SJCRH30 (cell line): ENCODE measurements around the gene GABARAP. TPM values are rescaled to one million over a fixed set of nuclear protein-coding genes. Genes with fewer than 3 reads are reported as not detected.

ENCODE experiments used
- DNase-seq, 2 experiments: peaks; one replicate each; pipeline ENCODE4 v3.0.0-alpha.2; 2015 to 2020
- H3K27ac ChIP-seq: fragments of 250-450 bp; sonication (Bioruptor Pico); 2 replicates; pipeline ENCODE4 v1.5.1; 2020; ENCODE audit warnings: mild to moderate bottlenecking, moderate library complexity
- H3K27me3 ChIP-seq: fragments of 250-450 bp; sonication (Bioruptor Pico); 2 replicates; pipeline ENCODE4 v1.5.1; 2020; ENCODE audit warnings: mild to moderate bottlenecking, moderate library complexity
- H3K36me3 ChIP-seq: fragments of 250-450 bp; sonication (Bioruptor Pico); 2 replicates; pipeline ENCODE4 v1.5.1; 2020; ENCODE audit warnings: mild to moderate bottlenecking, moderate library complexity
- H3K4me1 ChIP-seq: fragments of 250-450 bp; sonication (Bioruptor Pico); 2 replicates; pipeline ENCODE4 v1.5.1; 2020; ENCODE audit warnings: mild to moderate bottlenecking, moderate library complexity
- H3K4me3 ChIP-seq: fragments of 250-450 bp; sonication (Bioruptor Pico); 2 replicates; pipeline ENCODE4 v1.5.1; 2020; ENCODE audit warnings: mild to moderate bottlenecking, moderate library complexity
- H3K9me3 ChIP-seq: fragments of 250-450 bp; sonication (Bioruptor Pico); replicated peaks from 2 replicates; pipeline ENCODE4 v1.5.1; 2020; ENCODE audit warnings: mild to moderate bottlenecking, moderate library complexity
- total RNA-seq: library from RNA; depleted of rRNA; stranded (reverse); fragments of >200 nt; shearing (Covaris generic); gene quantifications from 2 replicates; pipeline ENCODE4 v1.2.3, GENCODE V29; 2014

GABARAP gene
- total RNA-seq, 1 experiment from 2014 or later = 141 TPM

DNA sequence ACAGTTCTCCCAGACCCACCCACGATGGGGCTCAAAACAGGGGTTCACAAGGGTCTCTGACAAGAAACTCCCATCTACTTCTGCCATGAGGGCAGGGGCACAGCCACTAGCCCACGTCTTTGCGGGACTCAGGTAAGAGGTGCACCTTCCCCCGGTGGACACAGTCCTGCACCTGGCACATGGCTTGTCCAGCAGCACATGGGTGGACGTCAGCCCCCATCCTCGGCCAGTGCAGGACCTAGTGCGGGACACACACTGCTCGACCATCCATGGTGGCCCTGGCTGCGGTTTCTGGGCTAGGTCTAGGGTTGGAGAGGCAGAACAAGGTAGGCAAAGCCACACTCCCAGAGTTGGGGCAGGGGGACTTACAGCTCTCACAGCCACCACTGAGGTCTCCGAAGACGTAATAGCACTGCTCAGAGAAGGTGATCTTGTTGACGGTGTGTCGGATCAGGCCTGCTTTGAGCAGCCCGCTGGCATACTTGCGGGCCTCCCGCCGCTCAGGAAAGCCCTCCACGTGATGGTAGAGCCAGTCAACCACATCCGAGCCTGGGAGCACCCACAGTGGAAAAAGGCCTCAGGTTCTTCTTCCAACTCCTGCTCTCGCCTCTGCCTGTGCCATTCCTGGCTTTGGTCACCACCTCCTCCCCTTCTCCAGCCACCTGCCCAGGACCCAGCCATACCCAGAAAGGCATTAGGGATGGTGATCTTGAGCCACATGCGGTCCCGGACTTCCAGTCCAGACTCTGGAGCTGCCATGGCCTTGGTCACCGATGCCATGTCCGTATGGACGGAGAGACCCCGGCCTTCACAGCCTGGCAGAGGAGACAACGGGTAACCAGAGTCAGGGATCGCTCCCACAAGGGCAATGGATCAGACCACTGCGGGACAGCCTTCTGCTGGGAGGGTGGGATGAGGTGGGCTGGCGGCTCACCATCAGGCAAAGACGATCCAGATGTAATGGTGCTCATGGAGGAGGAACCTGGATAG lies 15.2 kb downstream of the GABARAP start:
- Histone ChIP-seq H3K27ac (no peak overlapping the region), H3K9me3 (no peaks in the 10 kb centered on the region), H3K4me1 (no peaks in the 10 kb centered on the region), H3K27me3 (no peaks in the 10 kb centered on the region), H3K4me3 (no peak overlapping the region), H3K36me3 (peaks cover 7% of the 10 kb centered on the region; the same call in 1 of the 2 replicates)
- DNase-seq = no peak

DNA sequence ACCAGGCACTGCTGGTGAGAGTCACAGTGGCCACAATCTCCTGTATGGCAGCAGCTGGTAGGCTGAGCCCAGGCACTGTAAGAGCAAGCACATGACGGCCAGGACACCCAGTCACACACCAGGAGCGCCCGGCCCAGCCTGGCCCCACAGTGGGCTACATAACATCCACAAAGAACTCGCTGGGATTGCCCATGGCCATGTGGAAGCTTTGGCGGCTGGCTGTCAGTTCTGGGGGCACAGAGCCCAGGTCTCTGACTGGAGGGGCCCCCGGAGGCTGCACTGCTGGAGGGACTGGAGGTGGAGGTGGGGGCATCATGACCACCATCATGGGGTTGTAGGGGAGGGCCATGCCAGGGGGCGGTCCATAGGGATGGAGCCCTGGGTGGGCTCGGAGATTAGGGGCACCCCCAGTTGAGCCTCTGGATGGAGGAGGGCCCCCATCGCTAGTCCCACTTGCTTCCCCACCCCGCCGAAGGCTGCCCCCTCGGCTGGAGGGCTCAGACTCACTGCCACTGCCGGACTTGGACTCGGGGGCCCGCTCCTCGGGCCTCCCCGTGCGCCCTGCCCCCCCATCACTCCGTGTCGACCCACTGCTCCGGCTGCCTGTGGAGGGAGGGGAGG lies 16.4 kb downstream of the GABARAP start:
- H3K36me3 ChIP-seq = peaks cover 7% of the 10 kb centered on the region; the same call in 1 of the 2 replicates
- no peak for DNase-seq
- no peak overlapping the region for H3K27ac ChIP-seq

DNA sequence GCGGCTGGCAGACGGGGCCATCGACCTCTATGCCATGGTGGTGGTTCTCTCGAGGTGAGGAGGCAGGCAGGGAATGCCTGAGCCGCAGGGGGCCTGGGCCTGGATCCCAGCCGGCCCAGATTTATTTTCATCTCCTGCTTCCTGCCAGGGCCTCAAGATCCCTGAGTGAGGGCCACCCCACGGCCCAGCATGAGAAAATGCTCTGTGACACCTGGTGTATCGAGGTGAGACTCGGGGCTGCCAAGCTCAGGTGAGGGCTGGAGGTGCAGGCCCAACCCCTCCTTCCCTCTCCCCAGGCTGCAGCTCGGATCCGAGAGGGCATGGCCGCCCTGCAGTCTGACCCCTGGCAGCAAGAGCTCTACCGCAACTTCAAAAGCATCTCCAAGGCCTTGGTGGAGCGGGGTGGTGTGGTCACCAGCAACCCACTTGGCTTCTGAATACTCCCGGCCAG lies 17.6 kb downstream of the GABARAP start:
- Histone ChIP-seq H3K4me3 (no peak overlapping the region), H3K4me1 (no peaks in the 10 kb centered on the region), H3K9me3 (no peaks in the 10 kb centered on the region), H3K27ac (no peak overlapping the region), H3K27me3 (no peaks in the 10 kb centered on the region), H3K36me3 (peaks cover 7% of the 10 kb centered on the region; the same call in 1 of the 2 replicates)
- DNase-seq = no peak

More for the DNA sequence above, 16.4 kb downstream of the GABARAP start:
- H3K4me3 ChIP-seq = no peak overlapping the region
- H3K4me1 ChIP-seq = no peaks in the 10 kb centered on the region
- H3K27me3 ChIP-seq = no peaks in the 10 kb centered on the region
- H3K9me3 ChIP-seq = no peaks in the 10 kb centered on the region

DNA sequence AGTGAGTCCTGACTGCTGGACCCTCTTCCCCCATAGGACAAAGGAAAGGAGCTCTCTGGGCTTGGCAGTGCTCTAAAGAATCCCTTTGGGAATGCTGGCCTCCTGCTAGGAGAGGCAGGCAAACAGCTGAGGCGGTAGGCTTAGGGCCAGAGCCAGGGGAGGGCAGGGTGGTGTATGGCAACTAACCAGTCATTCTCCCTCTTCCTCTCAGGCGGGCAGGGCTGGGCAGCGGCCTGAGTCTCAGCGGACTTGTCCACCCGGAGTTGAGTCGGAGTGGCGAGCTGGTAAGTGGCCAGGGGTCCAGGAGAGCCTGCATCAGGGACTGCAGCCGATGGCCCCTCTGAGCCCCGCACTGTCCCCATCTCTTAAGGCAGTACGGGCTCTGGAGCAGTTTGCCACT lies 18.1 kb downstream of the GABARAP start:
- Histone ChIP-seq H3K9me3 (no peaks in the 10 kb centered on the region), H3K27ac (no peak overlapping the region), H3K4me3 (no peak overlapping the region), H3K27me3 (no peaks in the 10 kb centered on the region), H3K36me3 (peaks cover 7% of the 10 kb centered on the region; the same call in 1 of the 2 replicates), H3K4me1 (peaks cover 5% of the 10 kb centered on the region)
- DNase-seq = no peak

DNA sequence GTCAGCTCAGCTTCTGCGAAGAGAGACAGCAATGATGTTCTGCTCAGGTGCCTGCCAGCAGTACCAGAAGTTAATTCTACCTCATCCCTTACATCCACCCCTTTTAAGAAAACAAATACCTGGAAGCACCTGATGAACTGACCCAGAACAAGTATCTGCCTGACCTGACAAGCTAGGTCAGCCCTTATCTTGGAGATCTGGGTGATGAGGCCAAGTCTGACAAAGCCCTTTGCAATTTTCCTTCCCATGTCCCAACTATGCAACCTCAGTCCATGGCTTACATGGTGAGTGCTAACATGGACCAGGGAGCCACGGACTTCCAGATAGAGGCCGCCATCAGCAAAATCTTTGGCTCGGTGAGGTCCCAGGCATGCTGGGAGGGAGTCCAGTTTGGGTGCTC lies 18.9 kb downstream of the GABARAP start:
- H3K27me3 ChIP-seq = no peaks in the 10 kb centered on the region
- no peaks in the 10 kb centered on the region for H3K9me3 ChIP-seq
- H3K27ac ChIP-seq = no peak overlapping the region
- no peak for DNase-seq
- H3K4me3 ChIP-seq = no peak overlapping the region
- H3K36me3 ChIP-seq = peaks cover 7% of the 10 kb centered on the region; the same call in 1 of the 2 replicates
- H3K4me1 ChIP-seq = peaks cover 12% of the 10 kb centered on the region

DNA sequence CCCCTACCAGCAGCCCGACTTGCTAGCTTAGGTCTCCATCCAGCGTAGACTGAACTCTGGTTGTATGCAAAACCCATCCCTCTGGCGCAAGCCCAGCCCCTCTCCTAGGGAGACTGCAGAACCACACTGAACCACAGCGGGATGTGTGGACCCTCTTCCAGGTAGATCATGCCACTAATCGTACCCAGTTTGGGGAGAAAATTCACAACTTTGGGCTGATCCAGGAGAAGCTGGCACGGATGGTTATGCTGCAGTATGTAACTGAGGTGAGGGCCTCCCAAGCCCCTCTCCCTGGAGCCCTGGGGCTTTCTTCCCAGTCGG lies 19.3 kb downstream of the GABARAP start:
- Histone ChIP-seq H3K4me3 (no peak overlapping the region), H3K9me3 (no peaks in the 10 kb centered on the region), H3K4me1 (peaks cover 17% of the 10 kb centered on the region), H3K27ac (no peak overlapping the region), H3K36me3 (peaks cover 7% of the 10 kb centered on the region; the same call in 1 of the 2 replicates), H3K27me3 (no peaks in the 10 kb centered on the region)
- DNase-seq = no peak

DNA sequence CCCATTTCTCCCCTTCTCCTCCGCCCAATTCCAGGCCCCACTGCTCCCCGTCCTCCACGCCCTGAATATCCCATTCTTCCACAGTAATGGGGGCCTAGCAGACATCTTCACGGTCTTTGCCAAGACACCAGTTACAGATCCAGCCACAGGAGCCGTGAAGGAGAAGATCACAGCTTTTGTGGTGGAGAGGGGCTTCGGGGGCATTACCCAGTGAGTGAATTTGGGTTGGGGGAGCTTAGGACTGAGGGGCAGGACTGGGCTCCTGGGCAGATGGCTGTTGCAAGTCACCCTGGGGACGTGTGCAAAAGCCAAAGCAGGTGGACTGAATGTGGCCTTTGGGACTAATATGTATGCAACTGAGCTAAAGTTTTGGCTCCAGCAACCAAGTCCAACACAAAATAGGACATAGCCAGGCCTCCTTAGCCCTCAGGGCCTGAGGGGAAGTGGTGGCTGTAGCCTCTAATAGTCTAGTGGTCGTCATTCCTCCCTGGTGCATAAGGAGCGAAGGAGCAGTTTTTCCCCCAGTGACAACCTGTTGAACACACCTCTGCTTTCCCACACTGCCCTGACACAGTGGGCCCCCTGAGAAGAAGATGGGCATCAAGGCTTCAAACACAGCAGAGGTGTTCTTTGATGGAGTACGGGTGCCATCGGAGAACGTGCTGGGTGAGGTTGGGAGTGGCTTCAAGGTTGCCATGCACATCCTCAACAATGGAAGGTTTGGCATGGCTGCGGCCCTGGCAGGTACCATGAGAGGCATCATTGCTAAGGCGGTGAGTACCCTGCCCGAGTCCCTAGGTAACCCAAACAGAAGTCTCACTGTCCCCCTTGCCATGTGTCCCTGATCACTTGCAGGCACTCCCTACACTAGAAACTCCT lies 19.9 kb downstream of the GABARAP start:
- Histone ChIP-seq H3K9me3 (no peaks in the 10 kb centered on the region), H3K4me1 (peaks cover 20% of the 10 kb centered on the region), H3K27me3 (no peaks in the 10 kb centered on the region), H3K27ac (no peak overlapping the region), H3K4me3 (no peak overlapping the region), H3K36me3 (peaks cover 7% of the 10 kb centered on the region; the same call in 1 of the 2 replicates)
- DNase-seq = no peak

DNA sequence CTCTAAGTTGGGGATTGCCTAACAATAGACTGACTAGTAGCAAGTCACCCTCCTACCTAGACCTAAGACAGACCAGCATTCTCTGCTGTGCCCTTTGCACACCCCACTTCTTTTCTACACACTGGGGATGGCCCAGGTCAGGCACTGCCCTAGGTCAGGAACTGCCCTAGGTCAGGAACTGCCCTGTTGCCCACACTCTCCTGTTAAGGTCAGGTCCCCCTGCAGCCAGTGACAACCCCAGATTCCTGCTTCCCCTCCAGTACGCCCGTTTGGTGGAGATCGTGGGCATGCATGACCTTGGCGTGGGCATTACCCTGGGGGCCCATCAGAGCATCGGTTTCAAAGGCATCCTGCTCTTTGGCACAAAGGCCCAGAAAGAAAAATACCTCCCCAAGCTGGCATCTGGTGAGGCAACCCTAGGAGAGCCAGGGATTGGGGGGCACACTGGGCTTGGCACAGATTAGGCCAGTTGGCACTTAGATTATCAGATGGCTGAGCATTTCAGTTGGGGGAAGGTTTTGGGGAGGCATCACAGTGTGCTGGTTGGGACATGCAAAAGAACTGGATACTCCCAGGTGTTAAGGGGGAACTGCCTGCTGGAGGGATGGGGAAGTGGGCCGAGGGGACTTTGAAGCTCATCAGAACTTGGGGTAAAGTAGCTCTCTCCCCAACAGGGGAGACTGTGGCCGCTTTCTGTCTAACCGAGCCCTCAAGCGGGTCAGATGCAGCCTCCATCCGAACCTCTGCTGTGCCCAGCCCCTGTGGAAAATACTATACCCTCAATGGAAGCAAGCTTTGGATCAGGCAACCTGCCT lies 20.8 kb downstream of the GABARAP start:
- Histone ChIP-seq H3K27ac (no peak overlapping the region), H3K4me1 (peaks cover 21% of the 10 kb centered on the region), H3K27me3 (no peaks in the 10 kb centered on the region), H3K36me3 (peaks cover 7% of the 10 kb centered on the region; the same call in 1 of the 2 replicates), H3K4me3 (no peak overlapping the region), H3K9me3 (no peaks in the 10 kb centered on the region)
- no peak for DNase-seq

DNA sequence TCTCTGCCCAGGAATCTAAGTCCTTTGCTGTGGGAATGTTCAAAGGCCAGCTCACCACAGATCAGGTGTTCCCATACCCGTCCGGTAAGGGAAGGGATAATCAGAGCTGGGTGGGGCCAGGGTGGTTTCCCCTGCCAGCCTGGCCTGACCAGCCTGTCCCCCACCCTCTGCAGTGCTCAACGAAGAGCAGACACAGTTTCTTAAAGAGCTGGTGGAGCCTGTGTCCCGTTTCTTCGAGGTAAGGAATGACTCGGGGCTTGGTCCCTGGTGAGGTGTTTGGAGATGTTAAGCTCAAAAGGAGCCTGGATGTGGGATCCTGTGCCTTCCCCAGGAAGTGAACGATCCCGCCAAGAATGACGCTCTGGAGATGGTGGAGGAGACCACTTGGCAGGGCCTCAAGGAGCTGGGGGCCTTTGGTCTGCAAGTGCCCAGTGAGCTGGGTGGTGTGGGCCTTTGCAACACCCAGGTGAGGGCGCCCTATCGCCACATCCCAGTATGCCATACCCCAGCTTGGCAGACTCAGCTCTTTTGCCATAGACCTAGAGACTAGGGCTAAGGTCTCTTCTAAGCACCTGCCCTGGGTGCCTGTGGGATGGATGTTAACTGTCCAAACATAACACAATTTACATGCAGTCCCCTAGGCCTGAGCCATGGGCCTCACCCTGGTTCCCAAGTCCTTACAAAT lies 21.5 kb downstream of the GABARAP start:
- H3K36me3 ChIP-seq = peaks cover 7% of the 10 kb centered on the region; the same call in 1 of the 2 replicates
- DNase-seq = peak; percentile 40 to 52
- H3K27ac ChIP-seq = peak overlapping the region; percentile 56; the same call in 1 of the 2 replicates
- peak overlapping the region; percentile 78 for H3K4me3 ChIP-seq
- H3K27me3 ChIP-seq = no peaks in the 10 kb centered on the region
- no peaks in the 10 kb centered on the region for H3K9me3 ChIP-seq
- H3K4me1 ChIP-seq = peaks cover 28% of the 10 kb centered on the region

DNA sequence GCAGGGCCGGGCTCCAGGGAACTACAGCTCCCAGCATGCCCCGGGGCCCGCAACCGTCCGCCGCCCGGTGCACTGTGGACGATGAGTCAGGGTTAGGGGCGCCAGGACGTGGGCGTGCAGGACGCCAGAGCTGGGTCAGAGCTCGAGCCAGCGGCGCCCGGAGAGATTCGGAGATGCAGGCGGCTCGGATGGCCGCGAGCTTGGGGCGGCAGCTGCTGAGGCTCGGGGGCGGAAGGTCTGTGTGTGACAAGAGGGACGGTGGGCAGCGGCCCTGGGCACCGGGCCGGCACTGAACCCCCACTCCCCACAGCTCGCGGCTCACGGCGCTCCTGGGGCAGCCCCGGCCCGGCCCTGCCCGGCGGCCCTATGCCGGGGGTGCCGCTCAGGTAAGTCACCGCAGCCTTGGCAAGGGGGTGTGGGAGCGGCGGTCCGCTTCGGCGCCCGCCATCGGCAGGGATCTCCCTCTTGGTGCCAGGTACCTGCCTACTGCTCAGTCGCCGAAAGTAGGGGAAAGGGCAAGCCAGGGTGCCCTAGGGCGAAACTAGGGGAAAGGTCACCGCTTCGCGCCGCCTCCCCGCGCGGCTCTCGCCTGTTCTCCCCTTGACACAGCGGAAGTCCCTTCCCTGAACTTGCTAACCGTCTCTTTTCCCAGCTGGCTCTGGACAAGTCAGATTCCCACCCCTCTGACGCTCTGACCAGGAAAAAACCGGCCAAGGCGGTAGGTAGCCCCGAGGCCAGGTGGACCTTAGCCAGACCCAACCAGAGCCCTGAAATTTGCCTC lies 22.2 kb downstream of the GABARAP start, which contains the start of the genes ACADVL and DLG4:
ACADVL (plus strand) TSS at position 127 of the 781 bp plus-strand sequence; CDS start at position 174, 47 bp downstream.
DLG4 (minus strand) TSS at position 25 of the 781 bp plus-strand sequence.
- Histone ChIP-seq H3K4me3 (peak within 1 kb of the TSS; percentile 78), H3K9me3 (no peaks in the 10 kb centered on the region), H3K27me3 (no peaks in the 10 kb centered on the region), H3K4me1 (peaks cover 33% of the 10 kb centered on the region), H3K36me3 (peaks cover 7% of the 10 kb centered on the region; the same call in 1 of the 2 replicates), H3K27ac (peak within 1 kb of the TSS; percentile 56)
- peak; percentile 82 to 86 for DNase-seq

DNA sequence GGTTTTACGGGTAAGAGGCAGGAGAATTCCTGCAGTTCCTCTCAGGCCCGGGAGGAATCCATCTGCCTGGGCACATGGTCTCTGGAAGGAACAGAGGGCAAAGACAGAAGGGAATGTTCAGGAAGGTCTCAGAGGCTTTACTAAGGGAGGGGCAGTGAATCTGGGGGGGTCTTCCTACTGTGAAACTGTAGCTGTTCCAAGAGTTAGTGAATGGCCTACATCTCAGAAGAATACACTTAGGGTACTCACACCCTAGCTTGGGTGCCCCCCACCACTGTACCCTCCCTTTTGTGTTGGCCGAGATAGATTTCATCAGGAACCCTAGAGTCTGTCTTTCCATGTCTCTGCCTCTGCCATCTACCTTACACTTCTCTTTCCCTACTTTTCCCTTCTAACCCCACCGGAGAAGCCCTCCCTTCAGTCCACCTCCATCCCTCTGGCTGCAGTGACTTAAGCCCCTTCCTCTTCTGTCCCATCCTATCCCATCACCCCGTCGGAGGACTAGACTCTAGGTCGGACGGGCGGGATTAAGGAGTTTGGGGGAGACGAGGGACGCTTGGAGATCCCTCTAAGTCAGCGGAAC lies 22.9 kb downstream of the GABARAP start:
- Histone ChIP-seq H3K4me3 (peak overlapping the region; percentile 78), H3K9me3 (no peaks in the 10 kb centered on the region), H3K27me3 (no peaks in the 10 kb centered on the region), H3K27ac (peak overlapping the region; percentile 56; the same call in 1 of the 2 replicates), H3K4me1 (peaks cover 33% of the 10 kb centered on the region), H3K36me3 (peaks cover 7% of the 10 kb centered on the region; the same call in 1 of the 2 replicates)
- no peak for DNase-seq

DNA sequence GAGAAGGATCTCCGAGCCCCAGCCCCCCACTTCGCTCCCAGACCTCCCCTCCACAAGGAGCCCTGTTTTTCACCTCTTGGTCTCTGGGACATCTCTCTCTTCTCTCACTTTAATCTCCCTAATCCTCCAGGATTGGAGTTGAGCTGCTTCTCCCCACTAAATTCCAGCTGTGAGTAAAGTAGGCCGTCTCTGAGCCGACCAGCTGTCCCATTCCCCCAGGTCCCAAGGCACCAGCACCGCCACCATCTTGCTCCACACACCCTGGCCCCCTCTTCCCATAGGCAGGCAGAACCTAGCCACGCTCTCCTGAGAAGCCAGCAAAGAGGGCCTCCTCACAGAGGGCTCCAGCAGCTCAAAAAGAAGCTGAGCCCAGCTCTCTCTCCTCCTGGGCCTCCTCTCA lies 23.5 kb downstream of the GABARAP start:
- Histone ChIP-seq H3K27ac (no peak overlapping the region), H3K36me3 (peaks cover 6% of the 10 kb centered on the region; the same call in 1 of the 2 replicates), H3K9me3 (no peaks in the 10 kb centered on the region), H3K4me1 (peaks cover 33% of the 10 kb centered on the region), H3K27me3 (no peaks in the 10 kb centered on the region), H3K4me3 (peak overlapping the region; percentile 78)
- peak; percentile 61 to 67 for DNase-seq
